HG02588 (cell line): ENCODE measurements around the gene MYOM3.
"Not testable (repeated sequence)": the region's sequence is repeated elsewhere in the genome, so short reads cannot be mapped to it uniquely, and the experiment has no call there.

Experiments used
- ATAC-seq: cut with Tn5 transposase; IDR thresholded peaks from one replicate; pipeline ENCODE4 v1.9.1; 2021; ENCODE audit warnings: mild to moderate bottlenecking, moderate library complexity; ENCODE audit not compliant: unreplicated experiment

Gene MYOM3

GRCh38 chr1:24047110-24047477, 64.8 kb downstream of the MYOM3 start:
- no peak for ATAC-seq

GRCh38 chr1:24045771-24046170, 66.2 kb downstream of the MYOM3 start:
- no peak for ATAC-seq

- ATAC-seq = not testable (repeated sequence)
These were observed 67.3 kb downstream of the MYOM3 start for GRCh38 chr1:24044672-24045071.

- no peak for ATAC-seq
These were observed 68.4 kb downstream of the MYOM3 start for GRCh38 chr1:24043345-24044032.

- ATAC-seq = no peak
These were observed 69.6 kb downstream of the MYOM3 start for GRCh38 chr1:24042315-24042714.

- ATAC-seq = no peak
These were observed 75.8 kb downstream of the MYOM3 start for GRCh38 chr1:24036088-24036487.

GRCh38 chr1:24032981-24033380, 79.0 kb downstream of the MYOM3 start:
- ATAC-seq = no peak

GRCh38 chr1:24030976-24031516, 80.9 kb downstream of the MYOM3 start:
- not testable (repeated sequence) for ATAC-seq

GRCh38 chr1:24027838-24028468, 84.0 kb downstream of the MYOM3 start:
- ATAC-seq = no peak

GRCh38 chr1:24022581-24023361, 89.2 kb downstream of the MYOM3 start:
- ATAC-seq = no peak

GRCh38 chr1:24021403-24022266, 90.3 kb downstream of the MYOM3 start:
- no peak for ATAC-seq

GRCh38 chr1:24020470-24020869, 91.5 kb downstream of the MYOM3 start:
- no peak for ATAC-seq

GRCh38 chr1:24020025-24020424, 91.9 kb downstream of the MYOM3 start:
- no peak for ATAC-seq

GRCh38 chr1:24018611-24019580, 93.0 kb downstream of the MYOM3 start:
- ATAC-seq = no peak

- ATAC-seq = no peak
These were observed 96.4 kb downstream of the MYOM3 start for GRCh38 chr1:24015221-24016210.

- ATAC-seq = not testable (repeated sequence)
These were observed 99.1 kb downstream of the MYOM3 start for GRCh38 chr1:24012878-24013277.

GRCh38 chr1:24010650-24011049, 101.3 kb downstream of the MYOM3 start:
- ATAC-seq = no peak

- ATAC-seq = no peak
These were observed 102.5 kb downstream of the MYOM3 start for GRCh38 chr1:24009406-24009805.
